OCI-LY3 (cell line): ENCODE measurements around the gene PRH2.

ENCODE experiments used
- H2AFZ ChIP-seq: fragments of 200-600, 300-600 bp; shearing (Covaris generic); 2 replicates; pipeline ENCODE4 v1.6.0; 2014; ENCODE audit warnings: antibody characterized with exemption, low read depth, low read length
- H3K27ac ChIP-seq: fragments of 200-600, 300-600 bp; sonication (generic); 2 replicates; pipeline ENCODE4 v1.5.1; 2014; ENCODE audit warnings: mild to moderate bottlenecking, low read length, moderate library complexity, mixed read lengths
- H3K27me3 ChIP-seq: fragments of 200-600, 300-600 bp; sonication (generic); 2 replicates; pipeline ENCODE4 v1.6.1; 2014; ENCODE audit warnings: low read depth, low read length, mixed read lengths
- H3K36me3 ChIP-seq: fragments of 200-600, 300-600 bp; sonication (generic); replicated peaks from 2 replicates; pipeline ENCODE3; 2014; ENCODE audit warnings: low read depth, low read length, mixed read lengths
- H3K4me1 ChIP-seq: fragments of 300-600, 200-600 bp; sonication (generic); 2 replicates; pipeline ENCODE4 v1.6.1; 2014; ENCODE audit warnings: low read length, mixed read lengths
- H3K4me2 ChIP-seq: fragments of 200-600, 300-600 bp; sonication (generic); 2 replicates; pipeline ENCODE4 v1.6.1; 2014; ENCODE audit warnings: low read length, mixed read lengths
- H3K4me3 ChIP-seq: fragments of 300-600, 200-600 bp; sonication (generic); 2 replicates; pipeline ENCODE4 v1.5.1; 2014; ENCODE audit warnings: antibody characterized with exemption, mild to moderate bottlenecking, low read length, moderate library complexity
- H3K79me2 ChIP-seq: fragments of 300-600, 200-600 bp; shearing (Covaris generic); 2 replicates; pipeline ENCODE4 v1.6.1; 2014; ENCODE audit warnings: mild to moderate bottlenecking, low read length, mixed read lengths
- H3K9ac ChIP-seq: fragments of 300-600, 200-600 bp; shearing (Covaris generic); 2 replicates; pipeline ENCODE4 v1.6.0; 2014; ENCODE audit warnings: mild to moderate bottlenecking, low read length, moderate library complexity
- H3K9me3 ChIP-seq: fragments of 200-600, 300-600 bp; shearing (Covaris generic); 2 replicates; pipeline ENCODE4 v1.6.1; 2014; ENCODE audit warnings: low read length, mixed read lengths; ENCODE audit not compliant: insufficient read depth
- H4K20me1 ChIP-seq: fragments of 200-600, 300-600 bp; sonication (generic); 2 replicates; pipeline ENCODE4 v1.6.1; 2016; ENCODE audit warnings: low read length, mixed read lengths; ENCODE audit not compliant: insufficient read depth
- EZH2phosphoT487 ChIP-seq: fragments of 200-600 bp; shearing (Covaris generic); IDR thresholded peaks from 2 replicates; pipeline ENCODE4 v1.6.1; 2018; ENCODE audit warnings: antibody characterized with exemption, mixed run types, low read depth
- TF ChIP-seq, protein P1 (sequence below): fragments of 200-600, 300-600 bp; sonication (generic); IDR thresholded peaks from 2 replicates; pipeline ENCODE4 v1.5.1; 2014; ENCODE audit warnings: antibody characterized with exemption, low read length, low read depth

PRH2 gene

DNA sequence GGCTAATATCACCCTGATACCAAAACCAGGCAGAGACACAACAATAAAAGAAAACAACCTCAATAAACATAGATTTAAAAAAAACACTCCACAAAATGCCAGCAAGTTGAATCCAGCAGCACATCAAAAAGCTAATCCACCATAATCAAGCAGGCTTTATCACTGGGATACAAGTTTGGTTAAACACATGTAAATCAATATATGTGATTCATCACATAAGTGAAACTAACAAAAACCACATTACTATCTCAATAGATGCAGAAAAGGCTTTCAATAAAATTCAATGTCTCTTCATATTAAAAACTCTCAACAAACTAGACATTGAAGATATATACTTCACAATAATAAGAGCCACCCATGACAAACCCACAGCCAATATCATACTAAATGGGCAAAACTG is 27.0 kb downstream of the PRH2 start:
- no peak for TF ChIP-seq EZH2phosphoT487
- TF ChIP-seq, protein P1, sequence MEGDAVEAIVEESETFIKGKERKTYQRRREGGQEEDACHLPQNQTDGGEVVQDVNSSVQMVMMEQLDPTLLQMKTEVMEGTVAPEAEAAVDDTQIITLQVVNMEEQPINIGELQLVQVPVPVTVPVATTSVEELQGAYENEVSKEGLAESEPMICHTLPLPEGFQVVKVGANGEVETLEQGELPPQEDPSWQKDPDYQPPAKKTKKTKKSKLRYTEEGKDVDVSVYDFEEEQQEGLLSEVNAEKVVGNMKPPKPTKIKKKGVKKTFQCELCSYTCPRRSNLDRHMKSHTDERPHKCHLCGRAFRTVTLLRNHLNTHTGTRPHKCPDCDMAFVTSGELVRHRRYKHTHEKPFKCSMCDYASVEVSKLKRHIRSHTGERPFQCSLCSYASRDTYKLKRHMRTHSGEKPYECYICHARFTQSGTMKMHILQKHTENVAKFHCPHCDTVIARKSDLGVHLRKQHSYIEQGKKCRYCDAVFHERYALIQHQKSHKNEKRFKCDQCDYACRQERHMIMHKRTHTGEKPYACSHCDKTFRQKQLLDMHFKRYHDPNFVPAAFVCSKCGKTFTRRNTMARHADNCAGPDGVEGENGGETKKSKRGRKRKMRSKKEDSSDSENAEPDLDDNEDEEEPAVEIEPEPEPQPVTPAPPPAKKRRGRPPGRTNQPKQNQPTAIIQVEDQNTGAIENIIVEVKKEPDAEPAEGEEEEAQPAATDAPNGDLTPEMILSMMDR, result no peak

DNA sequence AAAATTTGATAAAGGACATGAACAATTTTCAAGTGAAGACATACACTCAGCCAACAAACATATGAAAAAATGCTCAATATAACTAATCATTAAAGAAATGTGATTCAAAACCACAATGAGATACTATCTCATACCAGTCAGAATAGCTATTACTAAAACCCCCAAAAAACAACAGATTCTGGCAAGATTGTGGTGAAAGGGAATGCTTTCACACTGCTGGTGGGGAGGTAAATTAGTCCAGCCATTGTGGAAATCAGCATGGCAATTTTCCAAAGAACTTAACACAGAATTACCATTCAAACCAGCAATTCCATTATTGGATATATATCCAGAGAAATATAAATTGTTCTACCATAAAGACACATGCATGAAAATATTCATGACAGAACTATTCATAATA is 28.7 kb downstream of the PRH2 start:
- H3K9me3 ChIP-seq, result no peaks in the 10 kb centered on the region

More for the DNA sequence above, 27.0 kb downstream of the PRH2 start:
- peaks cover 7% of the 10 kb centered on the region; the same call in 1 of the 2 replicates for H4K20me1 ChIP-seq
- no peaks in the 10 kb centered on the region for H3K36me3 ChIP-seq
- H3K9me3 ChIP-seq, result no peaks in the 10 kb centered on the region
- H3K79me2 ChIP-seq, result peaks cover 12% of the 10 kb centered on the region; the same call in 1 of the 2 replicates
- H3K4me2 ChIP-seq, result no peak overlapping the region
- H2AFZ ChIP-seq, result no peak overlapping the region
- no peak overlapping the region for H3K9ac ChIP-seq
- peaks cover 8% of the 10 kb centered on the region for H3K4me1 ChIP-seq
- H3K27me3 ChIP-seq, result no peaks in the 10 kb centered on the region
- H3K27ac ChIP-seq, result no peak overlapping the region
- H3K4me3 ChIP-seq, result no peak overlapping the region

DNA sequence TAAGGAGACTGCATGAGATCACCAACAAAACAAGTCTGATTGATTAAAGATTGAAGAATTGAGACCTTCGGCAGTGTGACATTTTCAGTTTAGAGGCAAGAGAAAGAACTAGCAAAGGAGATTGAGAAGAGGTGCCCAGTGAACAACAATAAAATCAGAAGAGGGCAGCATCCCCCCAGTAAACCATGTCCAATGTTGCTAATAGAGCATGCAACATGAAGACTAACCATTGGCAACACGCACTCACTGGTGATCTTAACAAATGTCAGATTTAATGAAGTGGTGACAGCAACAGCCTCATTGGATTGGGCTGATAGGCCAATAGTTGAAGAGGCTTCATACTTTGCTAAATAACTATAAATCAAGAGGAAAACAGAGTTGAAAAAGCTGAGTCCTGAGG is 30.8 kb downstream of the PRH2 start:
- TF ChIP-seq, protein P1, result peak; percentile 23
- no peak for TF ChIP-seq EZH2phosphoT487
- Histone ChIP-seq H3K9me3 (no peaks in the 10 kb centered on the region), H3K27me3 (no peaks in the 10 kb centered on the region), H3K27ac (no peak overlapping the region), H3K9ac (no peak overlapping the region), H3K4me2 (no peak overlapping the region), H3K36me3 (no peaks in the 10 kb centered on the region), H3K4me3 (no peak overlapping the region), H3K79me2 (0 out of 2 replicates have a peak, but pooled peaks cover 8% of the 10 kb centered on the region), H4K20me1 (peaks cover 7% of the 10 kb centered on the region; the same call in 1 of the 2 replicates), H3K4me1 (peaks cover 8% of the 10 kb centered on the region), H2AFZ (no peak overlapping the region)

More for the DNA sequence above, 28.7 kb downstream of the PRH2 start:
- Histone ChIP-seq H3K27ac (no peak overlapping the region), H3K9ac (no peak overlapping the region), H3K36me3 (no peaks in the 10 kb centered on the region), H4K20me1 (peaks cover 7% of the 10 kb centered on the region; the same call in 1 of the 2 replicates), H3K27me3 (no peaks in the 10 kb centered on the region), H3K4me3 (no peak overlapping the region), H3K4me2 (no peak overlapping the region), H3K79me2 (peaks cover 12% of the 10 kb centered on the region; the same call in 1 of the 2 replicates), H3K4me1 (peaks cover 8% of the 10 kb centered on the region), H2AFZ (no peak overlapping the region)
- no peak for TF ChIP-seq EZH2phosphoT487
- TF ChIP-seq, protein P1, result no peak

DNA sequence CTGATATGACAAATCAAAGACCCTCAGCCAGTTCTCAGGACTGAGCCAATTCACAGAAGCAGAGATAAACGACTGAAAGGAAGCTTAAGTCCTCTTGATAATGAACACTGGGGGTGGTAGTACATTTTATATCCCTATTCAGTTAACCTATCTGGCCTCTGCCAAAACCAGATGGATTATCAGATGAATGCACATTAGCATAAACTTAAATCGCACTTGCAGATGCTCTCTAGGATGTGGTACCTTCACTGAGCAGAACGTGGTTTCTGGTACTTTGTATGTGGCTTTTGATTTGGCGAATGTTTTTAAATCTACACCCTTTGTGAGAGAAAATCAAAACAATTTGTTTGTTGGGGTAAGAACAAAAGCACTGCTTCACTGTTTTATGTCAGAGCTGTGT is 31.2 kb downstream of the PRH2 start:
- no peak overlapping the region for H3K27ac ChIP-seq
- H3K79me2 ChIP-seq, result 0 out of 2 replicates have a peak, but pooled peaks cover 8% of the 10 kb centered on the region

More for the DNA sequence above, 31.2 kb downstream of the PRH2 start:
- Histone ChIP-seq H3K27me3 (no peaks in the 10 kb centered on the region), H3K9ac (no peak overlapping the region), H3K4me3 (no peak overlapping the region), H4K20me1 (peaks cover 7% of the 10 kb centered on the region; the same call in 1 of the 2 replicates), H3K4me1 (peaks cover 10% of the 10 kb centered on the region), H3K36me3 (no peaks in the 10 kb centered on the region), H3K4me2 (no peak overlapping the region), H3K9me3 (no peaks in the 10 kb centered on the region), H2AFZ (no peak overlapping the region)
- TF ChIP-seq, protein P1, result no peak
- no peak for TF ChIP-seq EZH2phosphoT487
